ENCODE results near the gene ALDH1L1.

DNA sequence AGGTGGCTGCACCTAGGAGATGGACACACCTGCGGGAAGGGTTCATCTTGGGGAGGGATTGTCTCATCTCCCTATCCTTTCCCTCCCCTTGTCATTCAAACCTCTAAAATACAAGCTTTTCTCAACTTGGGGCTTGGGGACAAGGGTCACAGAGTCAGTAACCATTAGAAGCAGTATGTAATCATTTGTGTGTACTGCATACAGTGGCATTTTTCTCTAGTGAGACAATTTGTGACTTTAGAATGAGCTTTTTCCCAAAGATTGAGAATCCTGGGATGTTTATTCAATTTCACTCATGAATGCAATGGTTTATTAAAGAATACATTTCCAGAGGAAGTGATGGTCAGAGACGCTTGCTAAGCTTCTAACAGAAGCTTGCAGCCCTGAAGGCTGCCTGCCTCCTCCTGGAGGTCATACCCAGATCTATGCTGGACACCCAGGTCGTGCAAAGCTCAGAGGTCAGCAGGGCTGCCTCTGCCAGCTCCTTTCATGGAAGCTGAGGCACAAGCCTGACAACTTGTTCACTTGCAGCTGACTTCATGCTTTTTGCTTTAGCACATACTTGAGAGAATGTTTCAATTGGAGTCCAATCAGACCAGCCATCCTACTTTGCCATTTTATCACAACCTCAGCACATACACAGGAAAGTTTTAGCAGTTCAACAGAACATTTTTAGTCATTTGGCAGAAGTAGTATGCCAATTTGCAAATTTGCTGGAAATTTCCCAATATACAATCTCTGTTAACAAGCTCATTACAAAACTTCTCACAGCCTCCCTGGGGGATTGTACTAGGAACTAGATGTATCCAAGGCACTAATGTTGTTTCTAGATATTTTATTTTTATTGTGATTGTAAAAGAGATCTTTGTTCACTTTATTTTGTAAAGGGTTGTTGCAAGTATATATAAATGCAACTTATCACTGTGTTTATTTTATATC lies 25.6 kb upstream of the ALDH1L1 start:
- TF ChIP-seq SUZ12 (IDR thresholded peaks at IDR 0.05; ENCODE audit: extremely low read depth, insufficient read depth, insufficient read length) (no peak), YY1 (IDR thresholded peaks at IDR 0.05; ENCODE audit: insufficient read depth, insufficient read length) (no peak), ZNF274 (IDR thresholded peaks at IDR 0.05; ENCODE audit: low read depth, low read length) (no peak)
